Measurements from ENCODE around the gene ING2. TPM values are rescaled to one million over a fixed set of nuclear protein-coding genes. Genes with fewer than 3 reads are reported as not detected.
"Not testable (repeated sequence)": the region's sequence is repeated elsewhere in the genome, so short reads cannot be mapped to it uniquely, and the experiment has no call there.

ING2 gene, protein sequence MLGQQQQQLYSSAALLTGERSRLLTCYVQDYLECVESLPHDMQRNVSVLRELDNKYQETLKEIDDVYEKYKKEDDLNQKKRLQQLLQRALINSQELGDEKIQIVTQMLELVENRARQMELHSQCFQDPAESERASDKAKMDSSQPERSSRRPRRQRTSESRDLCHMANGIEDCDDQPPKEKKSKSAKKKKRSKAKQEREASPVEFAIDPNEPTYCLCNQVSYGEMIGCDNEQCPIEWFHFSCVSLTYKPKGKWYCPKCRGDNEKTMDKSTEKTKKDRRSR
- 10 to 100 TPM in 3 of 4 donors, 1 to 10 TPM in 1; 8.1 to 19.3 (median 16.6) TPM for total RNA-seq

- intact Hi-C loops (cut with DNase I): loop anchor here (5.0 to 10.0 kb wide), 2 partner anchors 100 to 152 kb away; partner anchors contain the start of genes RWDD4 and TRAPPC11
These were observed at the start of gene ING2 for GRCh38 chr4:183504930-183505610. Gene ING2, plus strand, starts transcription at chr4:183505058. Its CDS starts 138 bp downstream, at chr4:183505196.

DNA sequence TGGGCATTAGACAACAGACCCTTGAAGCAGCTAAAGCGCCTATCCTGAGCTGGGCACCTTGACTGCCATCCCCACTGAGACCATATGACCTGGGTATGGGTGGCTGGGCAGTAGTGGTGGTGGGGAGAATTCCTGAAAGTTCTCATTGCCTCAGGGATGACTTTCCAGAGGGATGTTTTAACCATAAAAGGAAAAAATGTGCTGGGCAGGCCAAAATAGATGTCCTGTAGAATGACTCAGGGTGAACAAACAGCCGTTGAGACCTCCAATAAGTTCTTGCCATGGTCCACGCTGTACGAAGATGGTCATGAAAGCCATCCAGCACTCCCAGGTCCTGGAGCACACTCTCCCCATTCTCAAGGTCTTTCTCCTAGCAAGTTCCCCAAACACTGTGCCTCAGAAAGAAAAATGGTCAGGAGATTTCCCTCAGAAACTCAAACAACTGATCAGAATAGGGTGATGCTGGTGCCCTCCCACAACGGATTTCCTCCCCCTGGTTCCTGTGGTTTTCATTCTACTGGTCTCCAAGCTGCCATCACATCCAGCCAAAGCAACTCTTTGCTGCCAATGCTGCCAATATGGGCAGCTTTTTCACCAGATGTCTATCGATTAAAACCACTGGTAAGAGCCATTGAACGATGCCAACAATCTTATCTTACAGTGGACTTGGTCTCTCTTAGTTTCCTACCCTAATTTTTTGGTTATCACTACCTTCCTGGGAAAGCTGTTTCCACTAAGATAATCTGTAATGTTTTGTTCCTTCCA is 49.2 kb upstream of the ING2 start:
- H3K27ac ChIP-seq: no peak overlapping the region
- peaks cover 0 to 32% (median 0%) of the 10 kb centered on the region in 3 donors for H3K36me3 ChIP-seq
- peaks cover 0 to 11% (median 0%) of the 10 kb centered on the region in 3 donors for H3K4me1 ChIP-seq
- no peak overlapping the region for H3K4me3 ChIP-seq
- no peaks in the 10 kb centered on the region for H3K9me3 ChIP-seq
- intact Hi-C loops (cut with DNase I): no loop called here
- no peak for DNase-seq
- H3K27me3 ChIP-seq: no peaks in the 10 kb centered on the region
- TF ChIP-seq CTCF (IDR thresholded peaks at IDR 0.05) (no peak), POLR2A (IDR thresholded peaks at IDR 0.05) (no peak)
- WGBS, 2 donors: 73 to 76% methylated on average over 5 to 7 of the region's 7 CpGs

More at GRCh38 chr4:183504930-183505610, at the start of gene ING2:
- Histone ChIP-seq H3K4me1 (peaks cover 0 to 39% (median 9%) of the 10 kb centered on the region in 3 donors), H3K27ac (peak within 1 kb of the TSS; percentile 96 to 99 (median 97)), H3K4me3 (peak within 1 kb of the TSS; percentile 86 to 92 (median 89)), H3K9me3 (no peaks in the 10 kb centered on the region), H3K36me3 (no peaks in the 10 kb centered on the region), H3K27me3 (no peaks in the 10 kb centered on the region)
- peak; percentile 49 for DNase-seq
- no peak for TF ChIP-seq CTCF (IDR thresholded peaks at IDR 0.05)
- TF ChIP-seq POLR2A (IDR thresholded peaks at IDR 0.05): peak in 2 of 4 donors; percentile 6 to 41
- 0% methylated on average over 1 of the region's 68 CpGs; no CpG with 5 or more reads in 1 of the 2 donors for WGBS, 2 donors

GRCh38 chr4:183458005-183458404 is 46.9 kb upstream of the ING2 start:
- intact Hi-C loops (cut with DNase I): no loop called here

GRCh38 chr4:183463903-183464619 is 40.8 kb upstream of the ING2 start:
- H3K4me1 ChIP-seq; DNase-seq; H3K27me3 ChIP-seq; H3K27ac ChIP-seq; H3K36me3 ChIP-seq; H3K9me3 ChIP-seq; H3K4me3 ChIP-seq; intact Hi-C loops (cut with DNase I): not testable (repeated sequence)
- 70 to 77% methylated on average over 5 to 8 of the region's 11 CpGs for WGBS, 2 donors

More at GRCh38 chr4:183458005-183458404, 46.9 kb upstream of the ING2 start:
- Histone ChIP-seq H3K27me3 (no peaks in the 10 kb centered on the region), H3K9me3 (no peaks in the 10 kb centered on the region), H3K27ac (no peak overlapping the region), H3K4me1 (peaks cover 0 to 10% (median 0%) of the 10 kb centered on the region in 3 donors), H3K4me3 (no peak overlapping the region), H3K36me3 (peaks cover 0 to 8% (median 0%) of the 10 kb centered on the region in 3 donors)
- no peak for DNase-seq
- no peak for TF ChIP-seq CTCF (IDR thresholded peaks at IDR 0.05)
- TF ChIP-seq POLR2A (IDR thresholded peaks at IDR 0.05): no peak
- WGBS, 2 donors: 61 to 65% methylated on average over 3 of the region's 5 CpGs

DNA sequence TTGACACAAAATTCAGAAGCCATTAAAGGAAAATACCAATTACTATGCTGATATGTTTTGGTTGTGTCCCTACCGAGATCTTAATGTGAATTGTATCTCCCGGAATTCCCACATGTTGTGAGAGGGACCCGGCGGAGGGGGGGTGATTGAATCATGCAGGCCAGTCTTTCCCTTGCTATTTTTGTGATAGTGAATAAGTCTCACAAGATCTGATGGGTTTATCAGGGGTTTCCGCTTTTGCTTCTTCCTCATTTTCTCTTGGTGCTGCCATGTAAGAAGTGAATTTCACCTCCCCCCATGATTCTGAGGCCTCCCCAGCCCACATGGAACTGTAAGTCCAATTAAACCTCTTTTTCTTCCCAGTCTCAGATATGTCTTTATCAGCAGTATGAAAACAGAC is 39.0 kb upstream of the ING2 start:
- DNase-seq; H3K9me3 ChIP-seq; H3K27me3 ChIP-seq; H3K4me3 ChIP-seq; H3K27ac ChIP-seq; intact Hi-C loops (cut with DNase I); H3K4me1 ChIP-seq; H3K36me3 ChIP-seq: not testable (repeated sequence)
- 41 to 52% methylated on average over 5 of the region's 5 CpGs for WGBS, 2 donors
